ENCODE results near the gene C22orf15. TPM values are rescaled to one million over a fixed set of nuclear protein-coding genes. Genes with fewer than 3 reads are reported as not detected.

C22orf15 gene
- total RNA-seq, 1 experiment from 2014 or later: 0.81 TPM

DNA sequence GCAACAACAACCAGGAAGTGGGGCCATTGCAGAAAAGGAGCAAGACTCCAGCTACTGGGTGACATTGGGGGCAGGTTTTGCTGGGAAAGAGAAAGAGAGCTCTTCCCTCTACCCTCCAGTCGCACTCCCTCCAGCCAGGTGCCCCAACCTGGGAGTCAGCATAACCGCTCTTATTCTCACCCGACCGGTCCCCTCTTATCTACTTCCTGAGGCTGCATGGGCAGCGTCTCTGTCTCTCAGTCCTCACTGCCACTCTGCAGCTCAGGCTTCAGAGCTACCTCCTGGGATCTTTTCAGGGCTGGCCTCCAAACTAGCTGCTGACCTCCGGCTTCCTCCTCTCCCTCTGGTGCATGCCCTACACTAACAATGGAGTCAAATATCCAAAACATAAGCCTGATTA, 17.0 kb upstream of the C22orf15 start:
- Histone ChIP-seq H3K4ac (ENCODE audit: low read depth, low read length) (no peak overlapping the region), H2BK5ac (ENCODE audit: insufficient read length, low read length) (no peak overlapping the region), H3K79me1 (ENCODE audit: insufficient read depth, low read depth, low read length, poor library complexity, severe bottlenecking) (no peaks in the 10 kb centered on the region), H3K27ac (ENCODE audit: insufficient read length, low read depth, low read length) (no peak overlapping the region), H3K4me1 (ENCODE audit: insufficient read depth, low read length) (no peaks in the 10 kb centered on the region; the same call in none of the 2 replicates), H4K20me1 (ENCODE audit: control insufficient read depth, insufficient read depth, insufficient read length) (no peaks in the 10 kb centered on the region), H3K9me3 (ENCODE audit: control insufficient read depth, low read depth, low read length) (no peaks in the 10 kb centered on the region), H2AK5ac (ENCODE audit: insufficient read length, low read length) (no peak overlapping the region), H2BK15ac (ENCODE audit: low read depth, low read length) (no peak overlapping the region), H3K9ac (ENCODE audit: extremely low read depth, insufficient read length, low read length) (no peak overlapping the region), H2BK12ac (ENCODE audit: insufficient read length, low read depth, low read length) (no peak overlapping the region), H3K14ac (ENCODE audit: insufficient read depth, low read length) (no peak overlapping the region), H3K4me2 (ENCODE audit: insufficient read depth, insufficient read length, low read length) (no peak overlapping the region), H3T11ph (ENCODE audit: low read length) (no peak overlapping the region), H3K27me3 (ENCODE audit: insufficient read depth, low read length) (no peaks in the 10 kb centered on the region), H4K91ac (ENCODE audit: insufficient read length, low read depth, low read length) (no peak overlapping the region), H3K79me2 (ENCODE audit: insufficient read depth, low read length) (no peaks in the 10 kb centered on the region), H2BK120ac (ENCODE audit: low read depth, low read length, poor library complexity, severe bottlenecking) (no peak overlapping the region), H4K5ac (ENCODE audit: insufficient read length, low read depth, low read length) (no peak overlapping the region), H3K23ac (ENCODE audit: insufficient read length, low read depth, low read length) (no peak overlapping the region), H4K8ac (replicated peaks; ENCODE audit: insufficient read length, low read depth, low read length) (no peak overlapping the region), H3K18ac (ENCODE audit: insufficient read length, low read depth, low read length) (no peak overlapping the region), H3K56ac (ENCODE audit: insufficient read length, low read depth, low read length) (no peak overlapping the region), H2AFZ (ENCODE audit: low read length) (no peak overlapping the region), H3K23me2 (ENCODE audit: insufficient read length, low read depth, low read length, poor library complexity, severe bottlenecking) (peaks cover 2% of the 10 kb centered on the region), H2BK20ac (ENCODE audit: low read depth, low read length, poor library complexity, severe bottlenecking) (no peak overlapping the region)
- TF ChIP-seq, protein P1, sequence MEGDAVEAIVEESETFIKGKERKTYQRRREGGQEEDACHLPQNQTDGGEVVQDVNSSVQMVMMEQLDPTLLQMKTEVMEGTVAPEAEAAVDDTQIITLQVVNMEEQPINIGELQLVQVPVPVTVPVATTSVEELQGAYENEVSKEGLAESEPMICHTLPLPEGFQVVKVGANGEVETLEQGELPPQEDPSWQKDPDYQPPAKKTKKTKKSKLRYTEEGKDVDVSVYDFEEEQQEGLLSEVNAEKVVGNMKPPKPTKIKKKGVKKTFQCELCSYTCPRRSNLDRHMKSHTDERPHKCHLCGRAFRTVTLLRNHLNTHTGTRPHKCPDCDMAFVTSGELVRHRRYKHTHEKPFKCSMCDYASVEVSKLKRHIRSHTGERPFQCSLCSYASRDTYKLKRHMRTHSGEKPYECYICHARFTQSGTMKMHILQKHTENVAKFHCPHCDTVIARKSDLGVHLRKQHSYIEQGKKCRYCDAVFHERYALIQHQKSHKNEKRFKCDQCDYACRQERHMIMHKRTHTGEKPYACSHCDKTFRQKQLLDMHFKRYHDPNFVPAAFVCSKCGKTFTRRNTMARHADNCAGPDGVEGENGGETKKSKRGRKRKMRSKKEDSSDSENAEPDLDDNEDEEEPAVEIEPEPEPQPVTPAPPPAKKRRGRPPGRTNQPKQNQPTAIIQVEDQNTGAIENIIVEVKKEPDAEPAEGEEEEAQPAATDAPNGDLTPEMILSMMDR (conservative IDR thresholded peaks at IDR 0.05): no peak
- no peaks in the 10 kb centered on the region; a peak in 1 of 5 replicates for H3K9me3 Mint-ChIP-seq
- DNase-seq: no peak
- peaks cover 11% of the 10 kb centered on the region in 2 experiments for H3K4me1 Mint-ChIP-seq
- H3K27ac Mint-ChIP-seq: no peak overlapping the region
- H3K36me3 Mint-ChIP-seq (ENCODE audit: insufficient read depth in 1 of 3, low read depth in 3 of 3): peaks cover 16 to 25% (median 18%) of the 10 kb centered on the region in 3 experiments
- no CpG with 5 or more reads among the region's 6 CpGs for WGBS (ENCODE audit: extremely low coverage, insufficient read length, low lambda C conversion rate)
- no peak overlapping the region for H3K4me3 Mint-ChIP-seq
- no peaks in the 10 kb centered on the region for H3K27me3 Mint-ChIP-seq (ENCODE audit: low read depth)
